NCI-H748 (cell line): ENCODE data around the gene PALLD.

Source experiments
- DNase-seq: peaks from one replicate; lab custom pipeline; 2025; ENCODE audit not compliant: unreplicated experiment; lab: John Stamatoyannopoulos, UW

PALLD gene

GRCh38 chr4:168815379-168816345, 318.8 kb downstream of the PALLD start:
- DNase-seq = no peak

GRCh38 chr4:168817370-168817769, 320.5 kb downstream of the PALLD start:
- no peak for DNase-seq

GRCh38 chr4:168822481-168822880, 325.6 kb downstream of the PALLD start:
- DNase-seq = peak; percentile 56

- DNase-seq = no peak
These were observed 329.1 kb downstream of the PALLD start for GRCh38 chr4:168825975-168826374.

GRCh38 chr4:168826620-168827019, 329.8 kb downstream of the PALLD start:
- DNase-seq = no peak

- DNase-seq = no peak
These were observed 334.1 kb downstream of the PALLD start for GRCh38 chr4:168830777-168831512.

GRCh38 chr4:168831585-168831918, 334.7 kb downstream of the PALLD start:
- DNase-seq = no peak

GRCh38 chr4:168831919-168832762, 335.3 kb downstream of the PALLD start:
- DNase-seq = peak; percentile 58

GRCh38 chr4:168832763-168833575, 336.1 kb downstream of the PALLD start:
- DNase-seq = peak; percentile 27

- DNase-seq = no peak
These were observed 337.0 kb downstream of the PALLD start for GRCh38 chr4:168833881-168834280.

GRCh38 chr4:168835880-168836454, 339.1 kb downstream of the PALLD start:
- DNase-seq = no peak

GRCh38 chr4:168836490-168836889, 339.6 kb downstream of the PALLD start:
- DNase-seq = peak; percentile 5

- no peak for DNase-seq
These were observed 341.1 kb downstream of the PALLD start for GRCh38 chr4:168837922-168838321.

GRCh38 chr4:168839758-168840391, 343.0 kb downstream of the PALLD start:
- DNase-seq = no peak

- no peak for DNase-seq
These were observed 343.5 kb downstream of the PALLD start for GRCh38 chr4:168840392-168840763.

GRCh38 chr4:168841000-168841671, 344.3 kb downstream of the PALLD start:
- no peak for DNase-seq

GRCh38 chr4:168841672-168842019, 344.8 kb downstream of the PALLD start:
- DNase-seq = no peak

- no peak for DNase-seq
These were observed 345.3 kb downstream of the PALLD start for GRCh38 chr4:168842186-168842585.

- no peak for DNase-seq
These were observed 346.8 kb downstream of the PALLD start for GRCh38 chr4:168843635-168844034.
